Left lobe of liver (tissue), 2 donors: ENCODE results near the gene SND1. TPM values are rescaled to one million over a fixed set of nuclear protein-coding genes. Genes with fewer than 3 reads are reported as not detected.

ENCODE experiments used
- ATAC-seq: fragments of 200-7000 bp; cut with Tn5 transposase; one replicate; pipeline ENCODE4 v1.9.1; 2020; ENCODE audit warnings: mild to moderate bottlenecking, moderate library complexity
- DNase-seq: peaks from one replicate; pipeline ENCODE4 v3.0.0-alpha.2; 2020; ENCODE audit warnings: low spot score
- total RNA-seq: library from RNA; stranded (reverse); gene quantifications from one replicate; pipeline ENCODE4 v1.2.1, GENCODE V29; 2021
- donor health status: DM: no; HTN: no; CAD: no; lungs with moderate emphysema.
- donor health status: DM: no; HTN: yes; CAD: no.

Gene SND1
- total RNA-seq, result 152 TPM

- peak; percentile 92 for ATAC-seq
These were observed at the start of gene SND1 for GRCh38 chr7:127651556-127652332. SND1 (plus strand) TSS chr7:127652194; CDS start chr7:127652374, 180 bp downstream.

DNA sequence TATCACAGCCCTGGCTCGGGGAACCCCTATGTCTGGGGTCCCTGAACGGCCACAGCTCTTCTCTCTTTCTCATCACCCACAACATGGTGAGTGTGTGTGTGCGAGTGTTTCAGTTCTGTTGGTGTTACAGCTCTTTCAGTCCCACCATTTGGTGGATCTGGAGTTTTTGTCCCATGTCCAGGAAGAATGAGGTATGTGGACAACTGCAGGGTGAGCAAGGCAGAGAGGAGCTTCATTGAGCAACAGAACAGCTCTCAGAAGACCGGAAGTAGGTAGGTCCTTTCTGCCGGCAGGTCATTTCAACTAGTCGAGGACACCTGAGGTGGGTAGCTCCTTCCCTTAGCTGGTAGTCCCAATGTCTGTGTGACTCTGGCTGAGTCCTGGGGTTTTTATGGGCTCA lies 43.5 kb upstream of the SND1 start:
- ATAC-seq, result no peak
- DNase-seq, result no peak

More at GRCh38 chr7:127651556-127652332, at the start of gene SND1:
- peak; percentile 100 for DNase-seq

DNA sequence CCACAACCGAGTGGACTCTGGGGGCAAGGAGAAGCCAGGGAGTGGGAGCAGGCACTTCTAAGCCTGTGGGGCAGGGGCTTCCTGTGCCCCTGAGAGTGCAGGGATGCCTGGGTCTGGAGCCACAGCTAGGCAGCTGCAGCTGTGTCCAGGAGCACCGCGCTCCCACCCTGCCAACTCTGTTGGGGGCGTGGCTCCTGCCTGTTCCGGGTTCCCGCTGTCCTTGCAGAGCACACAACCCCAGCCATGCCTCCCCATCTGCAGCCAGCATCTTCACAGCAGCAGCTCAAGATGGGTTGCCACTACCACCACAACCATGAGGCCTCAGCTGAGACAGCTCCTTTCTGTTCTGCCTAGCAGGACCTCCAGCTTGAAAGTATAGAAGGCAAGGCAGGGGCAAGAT lies 42.7 kb upstream of the SND1 start:
- no peak for ATAC-seq
- DNase-seq, result no peak

GRCh38 chr7:127612263-127612662 lies 39.7 kb upstream of the SND1 start:
- ATAC-seq, result no peak
- DNase-seq, result no peak

DNA sequence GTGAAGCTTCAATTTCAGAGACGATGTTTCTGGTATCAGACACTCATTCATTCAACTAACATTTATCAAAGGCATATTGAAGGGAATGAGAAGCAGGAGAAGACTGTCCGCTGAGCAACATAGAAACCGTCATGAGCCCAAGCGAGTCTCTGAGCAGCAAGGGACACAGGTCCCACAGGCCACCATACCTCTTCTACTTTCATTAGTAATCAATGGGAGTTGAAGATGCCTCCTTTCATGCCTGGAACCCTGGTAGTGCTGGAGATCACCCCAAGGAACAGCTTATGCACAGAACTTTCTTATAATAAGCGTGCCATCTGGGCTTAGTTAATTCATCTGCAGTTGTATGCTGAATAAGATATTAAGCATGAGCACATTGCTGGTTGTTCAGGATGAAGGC lies 35.3 kb upstream of the SND1 start:
- ATAC-seq, result no peak
- DNase-seq, result no peak

DNA sequence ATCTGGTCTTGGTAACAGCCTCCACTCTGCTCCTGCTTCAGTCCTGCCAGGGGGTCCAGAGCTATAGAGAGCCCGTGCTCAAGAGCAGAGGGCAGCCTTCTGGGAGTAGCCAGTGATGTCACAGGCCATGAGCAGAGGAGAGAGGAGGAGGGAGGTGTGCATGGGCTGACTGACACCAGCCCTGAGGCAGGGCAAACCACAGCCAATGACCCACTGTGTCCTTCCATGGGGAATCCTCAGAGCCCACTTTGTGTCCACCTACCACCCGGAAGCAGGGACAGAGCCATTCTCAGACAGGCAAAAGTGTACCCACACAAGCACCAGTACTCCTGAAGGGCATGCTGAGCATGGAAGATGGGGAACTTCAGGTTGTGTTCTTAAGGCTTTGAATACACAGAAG lies 34.0 kb upstream of the SND1 start, which contains the start of gene PAX4:
Gene PAX4 (minus strand): TSS at position 101 of the 400 bp plus-strand sequence. CDS start 2,214 bp downstream, outside the sequence.
- no peak for ATAC-seq
- DNase-seq, result no peak

DNA sequence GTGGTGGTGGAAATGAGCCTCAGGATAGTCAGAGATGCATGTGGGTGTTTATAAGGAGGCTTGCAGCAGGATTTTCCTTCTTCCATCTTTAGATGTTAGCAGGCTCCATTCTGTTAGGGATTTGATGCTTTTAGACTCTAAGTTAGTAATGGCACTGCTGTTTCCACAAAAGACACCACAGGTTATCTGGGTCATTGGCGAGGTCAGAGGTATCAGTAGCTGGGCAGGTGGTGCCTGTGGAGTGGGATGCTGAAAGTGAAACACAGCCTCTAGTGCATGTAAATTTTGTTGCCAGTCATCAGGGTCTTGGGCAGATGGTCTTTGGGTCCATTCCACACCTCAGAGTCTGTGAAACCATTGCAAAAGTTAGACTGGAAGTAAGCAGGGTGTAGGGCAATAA lies 33.2 kb upstream of the SND1 start:
- DNase-seq (no peak), ATAC-seq (no peak)

GRCh38 chr7:127619681-127620405 lies 32.2 kb upstream of the SND1 start:
- DNase-seq (no peak), ATAC-seq (no peak)

DNA sequence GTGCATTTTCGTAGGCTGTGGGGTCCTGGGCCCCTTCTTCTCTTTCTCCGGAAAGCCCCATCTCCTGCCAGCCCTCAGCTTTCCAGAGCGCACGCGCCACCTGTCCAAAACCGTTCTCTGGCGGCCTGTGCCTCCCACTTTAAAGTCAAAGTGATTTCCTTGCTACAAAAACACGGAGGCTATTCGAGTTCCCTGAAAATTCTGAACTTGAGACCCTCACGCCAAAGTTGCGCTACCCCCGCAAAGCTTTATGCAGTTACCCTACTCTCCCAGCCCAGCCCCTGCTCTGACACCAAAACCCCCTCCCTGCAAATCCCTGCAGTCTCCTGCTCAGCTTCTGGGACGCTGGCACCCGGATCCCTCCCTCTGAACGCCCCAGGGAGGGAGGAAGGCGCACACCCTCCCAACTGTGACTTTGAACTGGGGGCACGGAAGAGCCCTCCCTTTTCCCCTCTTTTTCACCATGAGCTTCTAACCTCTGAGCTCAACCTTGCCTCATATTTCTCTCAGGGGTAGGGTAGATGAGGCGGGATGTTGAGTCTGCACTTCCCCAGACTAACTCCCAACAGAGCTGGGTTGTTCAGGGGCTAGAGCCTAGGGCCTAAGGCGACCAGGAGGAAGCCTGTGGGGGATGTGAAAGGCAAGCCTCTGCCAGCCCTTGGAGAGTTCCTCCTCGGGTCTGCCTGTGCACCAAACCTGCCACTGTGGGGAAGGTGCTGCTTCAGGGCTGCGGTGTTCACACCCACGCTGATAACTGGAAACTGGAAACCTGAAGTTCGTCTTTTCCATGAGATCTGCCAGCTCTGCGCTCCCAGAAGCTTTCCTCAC lies 31.4 kb upstream of the SND1 start:
- no peak for DNase-seq
- ATAC-seq, result no peak

GRCh38 chr7:127625331-127625730 lies 26.7 kb upstream of the SND1 start:
- ATAC-seq, result no peak

DNA sequence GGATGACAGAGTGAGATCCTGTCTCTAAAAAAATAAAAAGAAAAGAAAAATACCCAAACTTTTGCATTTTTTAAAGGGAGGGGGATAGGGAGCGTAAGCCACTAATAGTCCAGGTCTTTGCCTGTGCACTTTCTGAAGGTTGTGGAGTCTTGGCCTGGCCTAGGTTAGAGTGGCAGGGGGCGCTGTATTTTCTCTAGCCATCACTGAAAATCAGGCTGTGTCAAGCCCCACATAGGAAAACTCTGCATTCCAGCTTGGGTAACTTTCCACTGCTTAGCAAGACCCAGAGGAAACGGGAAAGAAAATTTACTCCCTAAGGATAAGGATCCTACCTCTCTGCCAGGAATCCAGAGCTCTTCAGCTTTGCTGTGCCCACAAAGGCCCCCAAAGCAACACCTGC lies 23.5 kb upstream of the SND1 start:
- ATAC-seq (no peak), DNase-seq (no peak)

More at GRCh38 chr7:127625331-127625730, 26.7 kb upstream of the SND1 start:
- no peak for DNase-seq

DNA sequence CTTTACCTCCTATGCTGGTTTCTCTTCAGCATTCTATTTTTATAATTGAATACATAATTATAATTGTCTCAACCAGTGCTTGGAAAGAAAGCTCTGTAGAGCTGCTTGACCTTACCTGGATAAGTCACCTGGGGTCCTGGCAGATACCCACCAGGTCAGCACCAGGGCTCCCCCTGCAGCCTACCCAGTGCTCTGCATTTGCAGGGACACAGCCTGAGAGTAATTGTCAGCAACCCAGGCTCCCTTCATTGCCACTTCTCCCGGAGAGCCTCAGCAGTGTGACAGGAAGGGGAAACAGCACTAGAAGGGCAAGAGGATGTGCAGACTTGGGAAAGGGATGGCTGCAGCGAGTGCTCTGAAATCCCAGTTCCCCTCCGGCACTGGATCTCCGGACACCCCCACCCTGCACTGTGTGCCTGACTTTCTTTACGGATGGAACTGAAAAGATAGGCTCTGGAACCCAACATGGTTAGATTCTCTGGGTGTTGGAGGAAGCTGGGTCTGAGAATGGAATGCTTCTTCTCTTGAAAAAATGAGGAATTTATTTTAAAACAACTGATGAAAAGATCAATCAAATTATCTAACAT lies 22.6 kb upstream of the SND1 start:
- DNase-seq, result peak; percentile 55

GRCh38 chr7:127632276-127632910 lies 19.6 kb upstream of the SND1 start:
- DNase-seq, result no peak
- ATAC-seq, result no peak

More for the DNA sequence above, 22.6 kb upstream of the SND1 start:
- peak; percentile 94 for ATAC-seq

- ATAC-seq (peak; percentile 94), DNase-seq (no peak)
These were observed 16.2 kb upstream of the SND1 start for GRCh38 chr7:127635659-127636285.

DNA sequence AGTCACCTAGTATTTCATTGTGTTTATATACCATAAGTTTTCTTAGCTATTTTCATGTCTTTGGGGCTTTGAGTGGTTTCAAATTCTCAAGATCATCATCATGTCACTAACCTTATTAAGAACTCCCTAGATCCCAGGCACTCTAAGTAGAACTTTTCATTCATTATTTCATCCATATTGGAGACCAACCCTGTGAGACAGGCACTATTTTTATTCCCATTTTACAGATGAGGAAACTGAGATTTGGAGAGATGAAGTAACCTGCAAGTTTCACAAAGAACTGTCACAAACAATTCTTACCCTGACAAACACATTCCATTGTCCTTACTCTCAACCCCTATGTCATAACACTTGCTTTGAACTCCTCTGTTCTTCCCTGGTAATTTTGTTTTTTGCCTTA lies 13.8 kb upstream of the SND1 start:
- ATAC-seq (no peak), DNase-seq (no peak)

GRCh38 chr7:127644484-127644883 lies 7.5 kb upstream of the SND1 start:
- DNase-seq, result no peak
- no peak for ATAC-seq

DNA sequence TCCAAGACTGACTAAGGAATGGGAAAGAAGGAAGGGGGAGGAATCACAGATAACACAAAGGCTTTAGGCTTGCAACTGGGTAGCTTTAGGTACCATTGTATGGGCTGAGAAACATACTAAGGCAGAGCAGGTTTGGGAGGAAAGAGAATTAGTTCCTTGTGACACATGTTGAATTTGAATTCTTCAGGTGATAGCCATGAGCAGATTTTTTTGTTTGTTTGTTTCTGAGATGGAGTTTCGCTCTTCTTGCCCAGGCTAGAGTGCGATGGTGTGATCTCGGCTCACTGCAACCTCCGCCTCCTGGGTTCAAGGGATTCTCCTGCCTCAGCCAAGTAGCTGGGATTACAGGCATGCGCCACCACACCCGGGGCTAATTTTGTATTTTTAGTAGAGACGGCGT lies 4.4 kb upstream of the SND1 start:
- no peak for ATAC-seq
- no peak for DNase-seq

DNA sequence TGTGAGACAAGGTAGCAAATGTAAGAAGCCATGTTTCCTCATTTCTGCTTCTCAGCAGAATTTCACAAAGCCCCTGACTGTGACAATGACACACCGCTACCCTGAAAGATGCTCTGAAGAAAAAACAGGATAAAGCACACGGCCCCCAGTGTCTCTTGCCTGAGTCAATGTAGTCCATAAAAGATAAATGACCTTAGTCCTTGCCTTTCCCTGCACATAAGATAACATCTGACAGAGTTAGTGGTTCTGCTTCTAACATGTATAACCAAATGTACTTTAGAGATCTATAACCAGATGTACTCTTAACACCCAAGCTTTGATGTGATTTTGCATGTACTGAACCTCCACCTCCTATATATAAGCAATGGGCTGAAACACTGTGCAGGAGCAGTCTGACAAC lies 3.0 kb upstream of the SND1 start:
- ATAC-seq (no peak), DNase-seq (no peak)

DNA sequence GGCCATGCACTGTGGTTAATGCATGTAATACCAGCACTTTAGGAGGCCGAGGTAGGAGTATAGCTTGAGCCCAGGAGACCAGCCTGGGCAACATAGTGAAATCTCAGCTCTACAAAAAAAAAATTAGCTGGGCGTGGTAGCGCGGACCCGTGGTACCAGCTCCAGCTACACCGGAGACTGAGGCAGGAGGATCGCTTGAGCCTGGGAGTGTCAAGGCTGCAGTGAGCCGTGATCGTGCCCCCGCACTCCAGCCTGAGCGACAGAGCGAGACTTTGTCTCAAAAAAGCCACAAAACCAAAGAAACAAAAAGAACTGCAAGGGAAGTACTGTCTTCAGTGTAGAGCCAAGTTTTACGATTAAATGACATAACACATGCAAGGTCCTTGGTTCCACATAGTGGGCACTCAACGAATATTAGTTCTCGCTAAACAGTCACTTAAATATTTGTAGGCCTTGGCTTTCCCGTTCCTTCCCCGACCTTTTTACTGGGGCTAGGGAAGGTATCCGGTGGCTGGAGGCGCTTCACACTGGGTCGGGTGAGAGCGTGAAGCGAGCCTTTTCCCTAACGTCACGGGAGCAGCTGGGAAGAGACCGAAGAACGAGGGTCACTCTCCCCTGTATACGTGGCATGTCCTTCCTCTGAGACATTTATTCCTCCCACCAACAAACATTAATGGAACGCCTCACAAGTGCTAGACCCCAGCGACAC lies 993 bp upstream of the SND1 start:
- ATAC-seq (peak; percentile 32), DNase-seq (no peak)
